ENCODE measurements around the gene BMP15. TPM values are rescaled to one million over a fixed set of nuclear protein-coding genes. Genes with fewer than 3 reads are reported as not detected.

The BMP15 gene
- total RNA-seq, 1 experiment from 2014 or later, result not detected

- Histone ChIP-seq H3K36me3 (ENCODE audit: control insufficient read depth, insufficient read depth, low read length) (no peaks in the 10 kb centered on the region), H3K4me3 (ENCODE audit: low read depth in 2 of 2, low read length in 2 of 2) (no peak overlapping the region), H3K4me1 (ENCODE audit: control insufficient read depth, insufficient read depth, low read length) (no peaks in the 10 kb centered on the region), H3K27me3 (ENCODE audit: control insufficient read depth, insufficient read depth, low read length) (no peaks in the 10 kb centered on the region), H3K27ac (ENCODE audit: low read length) (no peak overlapping the region), H3K9me3 (ENCODE audit: control insufficient read depth, insufficient read depth, low read depth, low read length) (no peaks in the 10 kb centered on the region)
- TF ChIP-seq POLR2AphosphoS5 (IDR thresholded peaks at IDR 0.05; ENCODE audit: low read depth, low read length), result no peak
- no peak for TF ChIP-seq REST (IDR thresholded peaks at IDR 0.05; ENCODE audit: insufficient read depth in 1 of 2, low read depth in 2 of 2, low read length in 1 of 2)
- no peak for TF ChIP-seq CTCF (IDR thresholded peaks at IDR 0.05)
- no peak for TF ChIP-seq SIN3A (IDR thresholded peaks at IDR 0.05; ENCODE audit: borderline replicate concordance, insufficient read depth, low read depth, low read length)
- TF ChIP-seq TCF7L2 (IDR thresholded peaks at IDR 0.05; ENCODE audit: low read depth, low read length), result no peak
- BruUV-seq (replicated peaks), result no TSS peak
- ChIA-PET CTCF (no interaction called here), POLR2A (no interaction called here)
- in situ Hi-C loops (cut with HindIII; ENCODE audit: low pct_unique_long_range_greater_than_20kb, low sequenced_read_pairs) (no loop called here), intact Hi-C loops (cut with micrococcal nuclease; ENCODE audit: unreplicated experiment) (no loop called here)
- DNase-seq (ENCODE audit: low read depth, low spot score) (no peak), ATAC-seq (no peak)
These were observed 17.5 kb upstream of the BMP15 start for GRCh38 chrX:50893047-50893446.

- no TSS peak for BruUV-seq (replicated peaks)
- CTCF ChIA-PET, result no interaction called here
These were observed 17.1 kb upstream of the BMP15 start for GRCh38 chrX:50893466-50893865.

More at GRCh38 chrX:50893466-50893865, 17.1 kb upstream of the BMP15 start:
- no peaks in the 10 kb centered on the region for H3K36me3 ChIP-seq (ENCODE audit: control insufficient read depth, insufficient read depth, low read length)
- no peak for TF ChIP-seq POLR2AphosphoS5 (IDR thresholded peaks at IDR 0.05; ENCODE audit: low read depth, low read length)
- no peak for TF ChIP-seq SIN3A (IDR thresholded peaks at IDR 0.05; ENCODE audit: borderline replicate concordance, insufficient read depth, low read depth, low read length)
- no peak for TF ChIP-seq TCF7L2 (IDR thresholded peaks at IDR 0.05; ENCODE audit: low read depth, low read length)
- TF ChIP-seq REST (IDR thresholded peaks at IDR 0.05; ENCODE audit: insufficient read depth in 1 of 2, low read depth in 2 of 2, low read length in 1 of 2), result no peak
- TF ChIP-seq CTCF (IDR thresholded peaks at IDR 0.05), result no peak
- no peaks in the 10 kb centered on the region for H3K4me1 ChIP-seq (ENCODE audit: control insufficient read depth, insufficient read depth, low read length)
- in situ Hi-C loops (cut with HindIII; ENCODE audit: low pct_unique_long_range_greater_than_20kb, low sequenced_read_pairs) (no loop called here), intact Hi-C loops (cut with micrococcal nuclease; ENCODE audit: unreplicated experiment) (no loop called here)
- no peaks in the 10 kb centered on the region for H3K27me3 ChIP-seq (ENCODE audit: control insufficient read depth, insufficient read depth, low read length)
- no peaks in the 10 kb centered on the region for H3K9me3 ChIP-seq (ENCODE audit: control insufficient read depth, insufficient read depth, low read depth, low read length)
- DNase-seq (ENCODE audit: low read depth, low spot score) (no peak), ATAC-seq (no peak)
- no peak overlapping the region for H3K4me3 ChIP-seq (ENCODE audit: low read depth in 2 of 2, low read length in 2 of 2)
- no peak overlapping the region for H3K27ac ChIP-seq (ENCODE audit: low read length)
- POLR2A ChIA-PET, result no interaction called here

Data from Panc1 (cell line).